Measurements from ENCODE around the gene PLS3.
"Not testable (repeated sequence)": the region's sequence is repeated elsewhere in the genome, so short reads cannot be mapped to it uniquely, and the experiment has no call there.

Gene PLS3, protein sequence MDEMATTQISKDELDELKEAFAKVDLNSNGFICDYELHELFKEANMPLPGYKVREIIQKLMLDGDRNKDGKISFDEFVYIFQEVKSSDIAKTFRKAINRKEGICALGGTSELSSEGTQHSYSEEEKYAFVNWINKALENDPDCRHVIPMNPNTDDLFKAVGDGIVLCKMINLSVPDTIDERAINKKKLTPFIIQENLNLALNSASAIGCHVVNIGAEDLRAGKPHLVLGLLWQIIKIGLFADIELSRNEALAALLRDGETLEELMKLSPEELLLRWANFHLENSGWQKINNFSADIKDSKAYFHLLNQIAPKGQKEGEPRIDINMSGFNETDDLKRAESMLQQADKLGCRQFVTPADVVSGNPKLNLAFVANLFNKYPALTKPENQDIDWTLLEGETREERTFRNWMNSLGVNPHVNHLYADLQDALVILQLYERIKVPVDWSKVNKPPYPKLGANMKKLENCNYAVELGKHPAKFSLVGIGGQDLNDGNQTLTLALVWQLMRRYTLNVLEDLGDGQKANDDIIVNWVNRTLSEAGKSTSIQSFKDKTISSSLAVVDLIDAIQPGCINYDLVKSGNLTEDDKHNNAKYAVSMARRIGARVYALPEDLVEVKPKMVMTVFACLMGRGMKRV

DNA sequence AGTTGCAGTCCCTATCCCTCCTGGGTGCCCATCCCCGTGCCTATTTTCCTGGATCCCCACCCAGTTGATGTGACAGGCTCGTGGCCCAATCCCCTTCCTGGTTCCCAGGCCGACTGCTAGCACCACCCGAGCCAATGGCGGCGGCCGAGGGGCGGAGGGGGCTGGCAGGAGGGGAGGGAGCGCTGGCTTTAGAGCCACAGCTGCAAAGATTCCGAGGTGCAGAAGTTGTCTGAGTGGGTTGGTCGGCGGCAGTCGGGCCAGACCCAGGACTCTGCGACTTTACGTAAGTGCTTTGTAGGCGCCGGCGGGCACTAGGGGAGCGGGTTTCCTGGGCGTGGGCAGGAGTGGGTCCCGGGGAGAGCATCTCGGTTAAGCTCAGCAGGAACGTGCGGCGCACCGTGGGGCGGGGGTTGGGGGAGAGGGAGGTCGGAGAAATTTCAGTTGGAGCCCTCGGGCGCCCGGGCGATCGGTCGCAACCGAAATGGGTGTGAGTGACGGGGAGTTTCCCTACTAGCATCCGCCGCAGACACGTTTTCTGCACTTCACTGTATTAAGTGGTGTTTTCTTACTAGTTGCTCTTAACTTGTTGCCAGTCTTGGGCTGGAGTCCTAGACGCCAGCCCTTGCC is at the start of gene PLS3:
Gene PLS3, plus strand, starts transcription at position 197 of the 627 bp plus-strand sequence. CDS start 49,077 bp downstream, outside the sequence.
- DNase-seq, result no peak

DNA sequence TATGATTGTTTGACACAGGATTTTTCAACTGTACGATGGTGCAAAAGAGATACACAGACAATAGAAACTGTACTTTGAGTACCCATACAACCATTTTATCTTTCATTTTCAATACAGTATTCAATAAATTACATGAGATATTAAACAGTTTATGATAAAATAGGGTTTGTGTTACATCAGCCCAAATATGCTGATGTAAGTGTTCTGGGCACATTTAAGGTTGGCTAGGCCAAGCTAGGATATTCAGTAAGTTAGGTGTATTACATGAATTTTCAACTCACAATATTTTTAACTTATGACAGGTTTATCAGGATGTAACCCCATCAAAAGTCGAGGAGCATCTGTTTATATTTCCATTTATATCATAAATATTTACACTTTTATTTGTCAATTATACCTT is 42.9 kb upstream of the PLS3 start:
- DNase-seq, result no peak

DNA sequence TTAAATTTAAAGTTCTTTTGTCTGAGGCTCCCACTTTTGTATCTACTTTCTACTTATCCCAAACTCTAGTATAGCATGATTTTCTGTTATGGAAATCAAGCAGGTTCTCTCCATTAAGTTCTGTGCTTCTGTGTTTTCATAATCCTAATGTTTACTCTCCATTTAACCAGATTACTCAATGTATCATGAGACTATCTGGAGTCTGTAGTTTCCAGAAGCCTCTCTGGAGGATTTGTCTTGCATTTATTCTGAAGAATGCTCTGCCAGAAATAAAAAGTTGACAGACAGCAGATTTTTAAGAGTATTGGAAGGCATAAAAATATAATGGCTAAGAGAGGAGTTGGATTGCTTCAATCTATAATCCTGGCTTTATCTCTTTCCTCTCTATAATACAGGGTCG is 39.2 kb upstream of the PLS3 start:
- DNase-seq, result no peak

GRCh38 chrX:115522952-115523351 is 38.0 kb upstream of the PLS3 start:
- no peak for DNase-seq

DNA sequence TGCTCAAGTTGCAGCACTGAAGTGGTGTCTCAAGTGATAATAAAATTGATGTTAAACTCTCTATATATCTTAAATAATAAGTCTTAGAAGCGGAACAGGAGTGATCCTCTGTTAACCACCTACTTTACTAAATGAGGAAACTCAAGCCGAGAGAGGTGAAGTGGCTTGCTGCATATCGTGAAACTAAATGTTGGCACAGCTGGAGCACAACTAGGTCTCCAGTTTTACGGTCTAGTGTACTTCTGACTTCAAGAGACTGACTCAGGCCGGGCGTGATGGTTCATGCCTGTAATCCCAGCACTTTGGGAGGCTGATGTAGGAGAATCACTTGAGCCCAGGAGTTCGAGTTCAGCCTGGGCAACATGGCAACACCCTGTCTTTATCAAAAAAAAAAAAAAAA is 35.5 kb upstream of the PLS3 start:
- DNase-seq, result no peak

DNA sequence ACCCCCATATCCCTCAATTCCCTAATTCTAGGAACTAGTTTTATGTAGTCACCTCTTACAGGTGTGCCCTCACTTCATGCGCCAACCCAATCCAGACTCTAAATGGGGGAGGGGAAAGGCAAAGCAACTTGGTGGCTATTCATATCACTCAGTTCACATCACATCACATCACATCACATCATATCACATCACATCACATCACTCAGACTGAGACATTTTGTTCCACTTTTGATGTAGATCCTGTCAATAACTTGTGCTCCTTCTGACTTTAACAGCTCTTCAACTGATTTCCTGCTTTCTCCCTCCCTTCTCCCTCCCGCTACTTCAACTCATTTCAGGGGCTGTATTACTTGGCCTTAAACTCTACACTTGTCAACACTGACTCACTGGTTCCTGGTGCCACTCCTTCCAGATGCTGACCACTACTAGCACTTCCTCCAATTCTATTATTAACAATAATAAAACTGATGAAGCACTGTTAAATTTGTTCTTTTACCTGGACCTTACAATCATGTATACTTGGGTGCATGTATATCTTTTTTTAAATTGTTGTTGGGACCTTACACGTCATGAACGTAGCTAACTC is 29.1 kb upstream of the PLS3 start:
- DNase-seq, result no peak

DNA sequence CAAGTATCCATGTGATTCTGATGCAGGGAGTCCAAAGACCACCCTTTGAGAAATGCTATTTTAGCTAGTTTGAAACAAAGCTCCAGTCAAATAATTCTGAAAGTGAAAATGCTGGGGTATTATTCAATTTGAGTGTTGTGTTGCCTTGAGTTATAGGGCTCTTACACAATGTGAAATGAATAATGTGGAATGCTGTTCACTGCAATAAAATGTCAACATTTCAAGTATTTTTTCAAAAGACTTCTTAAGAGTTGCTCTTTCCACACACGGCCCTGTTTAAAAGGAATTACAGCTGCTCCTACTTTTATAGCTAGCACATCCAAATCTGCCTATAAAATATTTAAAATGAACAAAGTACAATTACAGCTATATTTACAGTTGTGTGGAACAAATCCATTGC is 27.5 kb upstream of the PLS3 start:
- no peak for DNase-seq

GRCh38 chrX:115534383-115534782 is 26.6 kb upstream of the PLS3 start:
- DNase-seq, result no peak

- DNase-seq, result no peak
These were observed 25.6 kb upstream of the PLS3 start for GRCh38 chrX:115535421-115535820.

DNA sequence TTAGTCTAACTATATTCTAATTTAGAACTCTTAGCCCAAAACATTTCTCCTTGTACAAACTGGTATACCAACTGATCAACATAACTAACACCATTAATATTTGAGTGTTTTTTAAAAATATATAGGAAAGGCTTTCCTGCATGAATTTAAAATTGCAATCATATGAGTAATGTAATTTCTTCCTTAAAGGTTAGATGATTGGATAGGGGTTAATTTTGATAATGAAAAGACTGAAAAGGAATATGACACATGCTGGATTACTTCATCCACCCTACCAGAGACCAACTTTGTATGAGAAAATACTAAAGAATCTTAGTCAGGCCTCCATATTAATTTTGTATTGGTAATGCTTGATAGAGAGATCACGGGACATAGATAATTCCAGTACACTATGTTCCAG is 25.1 kb upstream of the PLS3 start:
- DNase-seq, result no peak

DNA sequence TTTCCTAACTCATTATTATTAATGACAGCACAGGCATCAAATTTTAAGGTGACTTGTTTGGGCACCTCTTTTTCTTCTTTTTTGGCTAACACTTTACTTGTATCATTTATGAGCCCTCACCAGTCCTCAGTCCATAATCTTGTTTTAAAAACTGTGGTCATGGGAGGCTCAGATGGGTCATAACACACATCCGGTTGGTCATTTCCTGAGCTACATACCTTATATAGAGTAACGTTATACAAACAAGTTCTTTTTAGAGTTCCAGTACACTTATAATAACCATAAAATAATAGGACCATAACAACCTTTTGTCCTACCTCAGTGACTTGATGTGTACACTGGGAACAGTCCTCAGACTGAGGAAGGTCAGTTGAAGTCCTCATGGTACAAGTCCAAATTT is 21.1 kb upstream of the PLS3 start:
- DNase-seq, result no peak

DNA sequence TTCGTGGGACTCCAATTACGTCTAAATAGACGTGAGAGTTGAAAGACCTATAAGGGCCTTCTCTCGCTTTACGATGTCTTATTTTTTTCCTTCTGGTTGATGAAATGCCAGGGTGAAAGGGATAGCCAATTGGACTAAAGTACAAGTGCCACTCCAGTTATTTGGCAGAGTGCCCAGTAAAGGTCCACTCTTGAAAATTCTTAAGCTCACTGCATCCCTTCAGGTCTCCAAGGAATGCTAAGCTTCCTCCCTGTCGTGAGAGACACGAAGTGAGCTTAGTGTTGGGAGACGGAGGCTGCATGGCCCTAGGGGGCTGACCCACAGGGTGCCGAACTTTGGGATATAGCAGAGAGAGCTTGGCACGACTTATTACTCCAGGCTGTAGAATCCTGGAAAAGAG is 19.9 kb upstream of the PLS3 start:
- not testable (repeated sequence) for DNase-seq

DNA sequence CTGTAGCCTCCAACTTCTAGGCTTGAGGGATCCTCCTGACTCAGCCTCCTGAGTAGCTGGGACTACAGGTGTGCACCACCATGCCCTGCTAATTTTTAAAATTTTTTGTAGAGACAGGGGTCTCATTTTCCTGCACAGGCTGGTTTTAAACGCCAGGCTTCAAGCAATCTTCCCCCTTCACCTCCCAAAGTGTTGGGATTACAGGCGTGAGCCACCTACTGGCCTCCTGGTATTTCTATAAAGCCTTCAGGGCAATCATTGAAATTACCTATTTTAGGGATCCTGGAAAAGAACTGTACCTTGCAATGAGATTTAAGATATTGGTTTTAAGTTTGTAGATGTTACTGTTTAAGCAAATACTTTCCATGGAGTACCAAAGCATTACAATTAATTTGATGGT is 13.5 kb upstream of the PLS3 start:
- no peak for DNase-seq

- no peak for DNase-seq
These were observed 12.0 kb upstream of the PLS3 start for GRCh38 chrX:115549008-115549407.

DNA sequence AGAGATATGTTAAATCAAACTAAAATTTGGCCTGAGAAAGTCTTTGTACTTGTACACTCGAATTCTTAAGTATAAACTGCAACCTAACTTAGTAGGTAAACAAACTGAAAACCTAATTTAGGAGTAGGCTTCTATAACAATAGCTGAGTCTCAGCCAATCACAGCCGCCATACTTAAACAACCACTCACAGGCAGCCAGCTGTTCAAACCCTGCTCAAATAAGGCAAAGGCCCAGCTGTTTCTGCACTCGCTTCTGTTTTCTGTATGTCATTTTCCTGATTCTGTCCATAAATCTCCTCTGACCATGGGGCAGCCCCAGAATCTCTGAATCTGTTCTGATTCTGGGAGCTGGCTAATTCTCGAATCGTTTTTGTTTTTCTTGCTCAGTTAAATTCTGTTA is 7.8 kb upstream of the PLS3 start:
- DNase-seq, result no peak

DNA sequence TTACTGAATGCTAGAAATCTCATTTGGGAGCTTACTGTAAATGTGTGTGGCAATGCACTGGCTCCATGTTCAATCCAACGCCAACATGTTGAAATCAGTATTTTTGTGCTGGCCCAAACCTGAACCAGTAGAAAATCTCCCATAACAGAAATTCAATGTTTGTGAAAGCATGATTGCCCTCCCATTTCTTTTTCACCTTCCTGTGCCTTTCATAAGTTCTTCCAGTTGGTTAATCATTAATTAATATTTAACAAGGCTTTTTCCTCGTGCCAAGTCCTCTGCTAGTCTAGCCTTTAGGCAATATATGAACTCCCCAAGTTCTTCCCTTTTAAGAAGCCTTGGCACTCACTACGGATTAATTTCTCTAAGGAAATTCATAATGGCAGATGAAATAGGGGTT is 1.3 kb upstream of the PLS3 start:
- no peak for DNase-seq

DNA sequence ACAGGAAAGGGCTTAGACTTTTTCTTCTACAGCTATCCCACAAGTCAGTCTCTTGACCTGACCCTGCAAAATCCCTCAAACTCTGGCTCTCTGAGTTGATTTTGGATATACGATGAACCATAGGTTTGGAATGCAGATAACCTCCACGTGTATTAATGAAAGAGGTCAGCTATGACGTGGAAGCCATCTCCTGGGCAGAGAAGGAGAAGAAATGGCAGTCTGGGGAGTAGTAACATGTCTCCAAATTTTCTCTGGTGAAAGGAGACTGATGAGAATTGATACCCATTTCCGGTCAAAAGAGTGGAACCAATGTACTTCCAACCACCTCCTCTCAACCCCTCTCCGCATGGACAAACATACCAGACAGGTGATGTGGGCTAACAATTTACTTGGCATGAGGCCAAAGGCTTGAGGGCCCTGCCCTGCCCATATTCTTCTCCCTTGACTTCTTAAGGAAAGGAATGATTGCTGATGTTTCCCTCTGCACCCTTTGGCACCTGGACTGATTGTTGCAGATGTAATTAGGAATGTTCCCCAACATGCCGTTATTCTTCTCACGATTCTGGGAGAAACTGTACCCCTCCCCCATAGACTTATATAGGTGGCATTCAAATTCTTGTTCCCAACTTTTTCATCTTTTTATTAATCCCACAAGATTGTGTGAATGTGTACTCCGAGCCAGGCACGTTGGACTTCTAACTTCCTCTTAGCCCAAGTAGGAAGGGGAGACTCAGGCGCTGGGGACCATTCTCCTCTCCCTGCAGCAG is 580 bp upstream of the PLS3 start:
- no peak for DNase-seq

DNA sequence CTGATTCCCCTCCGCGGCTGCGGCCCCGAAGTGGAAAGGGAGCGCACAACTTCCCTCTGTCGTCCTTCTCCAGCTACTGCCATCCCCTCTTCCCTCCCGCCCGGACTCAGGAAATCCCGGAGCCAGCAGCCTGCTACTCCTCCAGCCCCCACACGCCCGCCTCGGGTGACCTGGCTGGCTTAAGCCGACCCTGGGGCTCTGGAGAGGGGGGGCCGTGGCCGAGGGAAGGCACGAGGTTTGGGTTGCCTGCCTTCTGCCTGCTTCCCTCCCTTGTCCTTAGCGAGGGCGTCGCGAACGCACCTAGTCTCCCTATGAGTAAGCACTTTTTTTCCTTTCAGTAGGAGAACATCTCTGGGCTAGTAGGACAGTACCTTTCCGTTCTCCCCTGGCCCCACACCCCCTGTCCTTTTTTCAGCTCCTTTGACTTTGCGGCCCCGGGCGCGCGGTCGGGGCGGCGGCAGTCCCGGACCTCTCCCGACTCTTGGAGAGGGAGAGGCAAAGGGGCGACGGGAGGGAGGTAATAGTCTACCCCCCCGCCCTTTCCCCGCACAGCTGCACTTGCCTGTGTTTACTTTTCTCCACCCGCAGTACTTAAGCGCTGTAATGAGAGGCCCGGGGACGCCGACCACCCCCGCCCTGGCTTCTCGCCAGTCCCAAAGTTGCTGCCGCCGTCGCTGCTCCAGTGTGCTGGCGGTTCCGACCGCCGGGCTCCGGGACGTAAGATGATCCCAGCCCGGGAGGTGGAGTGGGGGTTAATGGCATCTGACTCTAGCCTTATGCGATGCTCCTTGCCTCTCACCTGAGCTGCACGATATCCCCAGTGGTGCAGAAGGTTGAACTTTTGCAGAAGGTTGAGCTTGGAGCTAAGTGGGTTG is 868 bp downstream of the PLS3 start:
- DNase-seq, result no peak

- no peak for DNase-seq
These were observed 1.5 kb downstream of the PLS3 start for GRCh38 chrX:115562480-115562847.

DNA sequence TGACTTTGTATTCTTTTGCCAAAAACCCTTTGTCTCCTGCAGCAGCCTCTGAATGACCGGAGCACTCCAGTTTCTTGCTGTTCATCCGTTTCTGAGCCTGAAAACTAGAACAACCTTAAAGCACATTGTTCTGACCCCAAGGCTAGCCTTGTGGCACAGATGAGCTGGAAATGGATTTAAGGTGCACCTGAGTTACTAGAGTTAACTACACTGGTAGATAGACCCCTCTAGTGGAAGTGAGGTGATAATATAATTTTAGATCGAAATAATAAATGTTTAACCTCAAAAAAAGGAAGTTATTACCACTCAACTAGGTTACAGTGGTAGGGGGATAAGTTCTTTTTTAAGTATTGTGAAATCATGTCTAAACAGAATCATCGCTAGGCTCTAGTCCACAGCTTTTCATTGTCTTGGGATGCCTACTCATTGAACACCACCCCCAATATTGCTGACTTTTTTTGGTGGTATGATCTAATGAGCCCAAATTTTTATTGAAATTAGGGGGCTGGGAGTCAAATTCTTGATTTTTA is 2.7 kb downstream of the PLS3 start:
- no peak for DNase-seq

DNA sequence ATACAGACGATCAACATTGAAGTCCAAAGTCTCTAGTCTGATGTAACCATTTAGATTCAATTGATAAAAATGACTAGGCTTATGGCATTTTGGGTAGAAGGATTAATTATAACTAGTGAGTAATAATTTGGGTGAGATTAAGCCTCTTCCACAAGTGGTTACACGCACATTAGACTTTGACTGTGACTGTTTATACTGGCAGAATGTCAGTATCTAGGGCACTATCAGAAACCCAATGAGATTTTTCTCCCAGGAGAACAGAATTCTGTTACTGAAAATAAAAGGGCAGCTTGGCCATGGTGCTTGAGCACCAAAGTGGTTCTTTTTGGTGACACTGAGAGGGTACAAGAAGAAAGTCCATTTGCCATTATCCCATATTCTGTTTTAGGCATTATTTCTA is 3.3 kb downstream of the PLS3 start:
- no peak for DNase-seq

DNA sequence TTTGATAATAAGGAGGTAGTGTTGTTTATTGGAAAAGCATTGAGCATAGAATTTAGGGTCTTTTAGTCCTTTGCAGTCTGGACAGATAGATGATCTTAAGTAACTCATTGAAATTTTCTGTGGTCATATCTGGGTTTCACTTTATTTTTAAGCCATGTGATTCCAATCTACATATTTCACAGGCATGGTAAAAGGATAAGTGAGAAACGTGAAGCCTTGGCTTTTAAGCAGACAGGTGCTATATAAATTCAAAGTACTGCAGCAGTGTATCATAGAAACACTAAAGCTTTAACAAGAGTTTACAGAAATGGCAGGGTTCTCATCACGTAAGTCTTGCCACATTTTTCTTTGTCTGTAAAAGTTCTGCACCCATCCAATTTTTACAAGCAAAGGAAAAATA is 4.9 kb downstream of the PLS3 start:
- no peak for DNase-seq

Measured in cerebellar nuclear complex (tissue), 1 donor.